ENCODE results near the gene STEAP3. TPM values are rescaled to one million over a fixed set of nuclear protein-coding genes. Genes with fewer than 3 reads are reported as not detected.

STEAP3 gene
- total RNA-seq, 1 donor: 50.9 TPM

GRCh38 chr2:119253760-119254600 is 30.3 kb downstream of the STEAP3 start:
- TF ChIP-seq CTCF (IDR thresholded peaks at IDR 0.05; ENCODE audit: insufficient read depth, low read length): no peak
- H3K4me3 ChIP-seq (ENCODE audit: low read depth, low read length): no peak overlapping the region
- no peak for DNase-seq (ENCODE audit: low read depth)

GRCh38 chr2:119254601-119255080 is 31.0 kb downstream of the STEAP3 start:
- no peak overlapping the region for H3K4me3 ChIP-seq (ENCODE audit: low read depth, low read length)
- DNase-seq (ENCODE audit: low read depth): no peak
- TF ChIP-seq CTCF (IDR thresholded peaks at IDR 0.05; ENCODE audit: insufficient read depth, low read length): no peak

GRCh38 chr2:119255760-119256581 is 32.3 kb downstream of the STEAP3 start:
- DNase-seq (ENCODE audit: low read depth): peak; percentile 95
- no peak overlapping the region for H3K4me3 ChIP-seq (ENCODE audit: low read depth, low read length)
- TF ChIP-seq CTCF (IDR thresholded peaks at IDR 0.05; ENCODE audit: insufficient read depth, low read length): no peak

- no peak overlapping the region for H3K4me3 ChIP-seq (ENCODE audit: low read depth, low read length)
- TF ChIP-seq CTCF (IDR thresholded peaks at IDR 0.05; ENCODE audit: insufficient read depth, low read length): no peak
- DNase-seq (ENCODE audit: low read depth): no peak
Observed at GRCh38 chr2:119256582-119256921, 32.9 kb downstream of the STEAP3 start.

- no peak for TF ChIP-seq CTCF (IDR thresholded peaks at IDR 0.05; ENCODE audit: insufficient read depth, low read length)
- DNase-seq (ENCODE audit: low read depth): no peak
- no peak overlapping the region for H3K4me3 ChIP-seq (ENCODE audit: low read depth, low read length)
Observed at GRCh38 chr2:119257198-119257597, 33.6 kb downstream of the STEAP3 start.

GRCh38 chr2:119259296-119259860 is 35.7 kb downstream of the STEAP3 start:
- no peak for TF ChIP-seq CTCF (IDR thresholded peaks at IDR 0.05; ENCODE audit: insufficient read depth, low read length)
- peak; percentile 13 for DNase-seq (ENCODE audit: low read depth)
- no peak overlapping the region for H3K4me3 ChIP-seq (ENCODE audit: low read depth, low read length)

All from fibroblast of the aortic adventitia (primary cell).